Natural killer cell treated with Interleukin-12 subunit alpha and Interleukin-12 subunit beta and Interleukin-15 and Interleukin-18, amount 100 ng/mL, for 72 hours (primary cell): Measurements from ENCODE around the gene TSPAN11. TPM values are rescaled to one million over a fixed set of nuclear protein-coding genes. Genes with fewer than 3 reads are reported as not detected.

Experiments
- ATAC-seq, 2 donors: fragments of 150-1000 bp; cut with Tn5 transposase in 1 of 2; sonication (Bioruptor Pico), chemical (Tn5 transposase) in 1 of 2; 2 replicates each; pipeline ENCODE4 v1.10.0; 2021
- DNase-seq: peaks from one replicate; pipeline ENCODE4 v3.0.0; 2022; ENCODE audit warnings: low spot score
- H3K27ac Mint-ChIP-seq, 2 donors: 1 replicate in 1 of 2; 2 replicates in 1 of 2; pipeline ENCODE4 v1.8.0; 2022; ENCODE audit warnings: mixed read lengths in 2 of 2, mild to moderate bottlenecking in 1 of 2, moderate library complexity in 1 of 2
- H3K27me3 Mint-ChIP-seq, 2 donors: 1 replicate in 1 of 2; 2 replicates in 1 of 2; pipeline ENCODE4 v1.8.0; 2022; ENCODE audit warnings: mixed read lengths in 2 of 2
- H3K36me3 Mint-ChIP-seq: one replicate; pipeline ENCODE4 v1.8.0; 2022; ENCODE audit warnings: mixed read lengths
- H3K4me1 Mint-ChIP-seq, 2 donors: 1 replicate in 1 of 2; 2 replicates in 1 of 2; pipeline ENCODE4 v1.8.0; 2022; ENCODE audit warnings: low read depth in 2 of 2, mixed read lengths in 2 of 2, mild to moderate bottlenecking in 1 of 2
- H3K4me3 Mint-ChIP-seq: one replicate; pipeline ENCODE4 v1.8.0; 2022; ENCODE audit warnings: mixed read lengths
- H3K9me3 Mint-ChIP-seq: 2 replicates; pipeline ENCODE4 v1.8.0; 2022; ENCODE audit warnings: mixed read lengths
- total RNA-seq, 2 donors: library from RNA; stranded (reverse); gene quantifications; one replicate each; pipeline ENCODE4 v1.2.3, GENCODE V29; 2022

Gene TSPAN11
- total RNA-seq, 2 donors from 2014 or later = not detected

DNA sequence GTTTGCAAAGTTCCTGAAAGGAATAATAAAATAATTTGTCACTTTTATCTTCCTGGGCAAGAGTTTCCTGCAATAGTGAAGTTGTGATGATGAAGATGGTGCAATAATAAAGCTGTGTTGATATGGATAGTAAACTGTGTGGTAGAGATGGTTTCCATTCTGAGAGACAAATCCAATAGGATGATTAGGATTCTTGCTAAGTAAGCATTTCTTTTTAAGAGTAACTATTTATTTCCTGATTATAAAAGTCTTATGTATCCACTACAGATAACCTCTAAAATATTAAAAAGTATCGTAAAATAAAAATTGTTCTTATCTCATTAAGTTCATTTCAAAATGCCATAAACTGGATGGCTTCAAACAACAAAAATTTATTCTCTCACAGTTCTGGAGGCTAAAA lies 28.7 kb downstream of the TSPAN11 start:
- Mint-ChIP-seq H3K9me3 (no peaks in the 10 kb centered on the region), H3K27ac (no peak overlapping the region), H3K36me3 (no peaks in the 10 kb centered on the region), H3K4me1 (no peaks in the 10 kb centered on the region), H3K4me3 (no peak overlapping the region), H3K27me3 (peaks cover 4 to 5% of the 10 kb centered on the region in 2 donors)
- DNase-seq (no peak), ATAC-seq (no peak)

DNA sequence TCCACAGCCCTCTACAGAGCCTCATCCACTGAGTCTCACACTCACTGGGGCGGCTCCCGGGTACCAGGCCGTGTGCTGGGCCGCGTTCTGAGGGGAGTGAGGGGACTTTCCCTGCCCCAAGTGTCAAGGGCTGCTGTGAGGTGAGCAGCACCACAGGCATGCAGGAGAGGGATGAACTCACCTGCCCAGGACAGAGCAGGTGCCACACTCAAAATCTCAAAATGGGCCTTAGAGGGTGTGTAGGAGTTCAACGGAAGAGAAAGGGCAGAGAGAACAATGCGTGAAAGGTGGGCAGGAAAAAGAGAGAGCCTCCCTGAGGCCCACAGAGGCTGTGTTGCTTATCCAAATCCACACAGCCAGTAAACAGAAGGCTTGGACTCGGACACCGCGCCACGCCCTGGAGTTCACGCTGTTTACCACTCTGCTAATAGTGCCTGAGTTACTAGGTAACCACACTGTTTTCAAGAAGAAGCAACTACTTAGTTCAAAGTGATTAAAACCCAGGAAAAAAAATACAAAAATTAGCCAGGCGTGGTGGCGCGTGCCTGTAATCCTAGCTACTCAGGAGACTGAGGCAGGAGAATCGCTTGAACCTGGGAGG lies 32.7 kb downstream of the TSPAN11 start:
- H3K27me3 Mint-ChIP-seq = peaks cover 4 to 5% of the 10 kb centered on the region in 2 donors
- H3K36me3 Mint-ChIP-seq = no peaks in the 10 kb centered on the region

DNA sequence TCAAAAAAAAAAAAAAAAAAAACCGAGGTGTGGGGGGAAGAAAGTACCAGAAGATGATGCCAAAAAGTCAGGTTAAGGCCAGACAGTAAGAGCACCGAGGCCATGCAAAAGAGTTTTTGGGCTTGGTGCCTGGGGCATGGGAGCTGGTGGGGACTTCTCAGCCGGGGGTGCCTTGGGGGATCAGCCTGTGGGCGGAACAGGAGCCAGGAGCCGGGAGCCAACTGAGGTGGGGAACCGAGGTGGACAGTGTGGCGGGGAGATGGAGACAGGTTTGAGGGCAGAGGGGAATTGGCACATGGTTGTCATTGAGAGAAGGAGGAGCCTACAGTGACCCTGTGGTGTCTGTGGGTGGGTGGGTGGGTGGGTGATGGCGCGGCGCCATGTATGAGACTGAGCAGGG lies 33.2 kb downstream of the TSPAN11 start:
- DNase-seq = no peak
- no peak overlapping the region for H3K4me3 Mint-ChIP-seq
- no peaks in the 10 kb centered on the region for H3K9me3 Mint-ChIP-seq
- H3K27me3 Mint-ChIP-seq = peaks cover 4 to 5% of the 10 kb centered on the region in 2 donors
- H3K36me3 Mint-ChIP-seq = no peaks in the 10 kb centered on the region
- no peak overlapping the region for H3K27ac Mint-ChIP-seq
- no peak for ATAC-seq
- H3K4me1 Mint-ChIP-seq = no peaks in the 10 kb centered on the region

More for the DNA sequence above, 32.7 kb downstream of the TSPAN11 start:
- no peak for ATAC-seq
- no peaks in the 10 kb centered on the region for H3K9me3 Mint-ChIP-seq
- DNase-seq = no peak
- no peak overlapping the region for H3K4me3 Mint-ChIP-seq
- H3K27ac Mint-ChIP-seq = no peak overlapping the region
- no peaks in the 10 kb centered on the region for H3K4me1 Mint-ChIP-seq

GRCh38 chr12:30961030-30961429 lies 34.5 kb downstream of the TSPAN11 start:
- no peaks in the 10 kb centered on the region for H3K36me3 Mint-ChIP-seq
- H3K27me3 Mint-ChIP-seq = peaks cover 2 to 5% of the 10 kb centered on the region in 2 donors
- no peak overlapping the region for H3K27ac Mint-ChIP-seq
- no peak overlapping the region for H3K4me3 Mint-ChIP-seq
- no peak for DNase-seq
- H3K4me1 Mint-ChIP-seq = no peaks in the 10 kb centered on the region
- no peaks in the 10 kb centered on the region for H3K9me3 Mint-ChIP-seq
- ATAC-seq = no peak

GRCh38 chr12:30962047-30962446 lies 35.5 kb downstream of the TSPAN11 start:
- H3K9me3 Mint-ChIP-seq = no peaks in the 10 kb centered on the region

DNA sequence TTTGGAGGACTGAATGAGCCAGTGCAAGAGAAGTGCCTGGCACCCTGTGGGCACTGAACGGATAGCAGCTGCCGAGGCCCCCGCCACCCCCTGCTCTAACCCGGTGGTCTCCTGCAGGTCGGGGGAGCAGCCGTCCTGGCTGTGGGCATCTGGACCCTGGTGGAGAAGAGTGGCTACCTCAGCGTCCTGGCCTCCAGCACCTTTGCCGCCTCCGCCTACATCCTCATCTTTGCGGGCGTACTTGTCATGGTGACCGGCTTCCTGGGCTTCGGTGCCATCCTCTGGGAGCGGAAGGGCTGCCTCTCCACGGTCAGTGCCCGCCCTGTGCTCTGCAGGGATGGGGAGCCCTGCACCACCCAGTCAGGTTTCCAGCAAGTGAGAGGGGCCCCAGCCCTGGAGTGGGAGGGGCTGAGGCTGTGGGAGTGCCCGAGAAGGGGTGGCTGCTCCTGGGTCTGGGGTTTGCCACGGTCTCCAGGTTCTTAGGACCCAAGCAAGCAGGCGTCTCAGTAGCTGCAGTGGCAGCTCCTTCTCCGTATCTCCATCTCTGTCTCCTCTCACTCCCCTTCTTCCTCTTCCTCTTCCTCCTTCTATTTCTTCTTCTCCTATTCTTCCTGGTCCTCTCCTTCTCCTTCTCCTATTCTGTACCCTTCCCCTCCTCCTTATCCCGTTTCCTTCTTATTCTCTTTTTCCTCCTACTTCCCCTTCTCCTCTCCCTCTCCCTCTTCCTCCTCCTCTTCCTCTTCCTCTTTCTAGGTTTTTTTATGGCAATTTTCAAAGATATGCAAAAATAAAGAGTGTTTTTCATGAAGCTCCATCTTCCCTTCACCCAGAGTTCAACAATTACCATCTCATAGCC lies 37.4 kb downstream of the TSPAN11 start:
- no peaks in the 10 kb centered on the region for H3K4me1 Mint-ChIP-seq
- no peak for ATAC-seq
- no peaks in the 10 kb centered on the region for H3K9me3 Mint-ChIP-seq
- H3K4me3 Mint-ChIP-seq = no peak overlapping the region
- no peak overlapping the region for H3K27ac Mint-ChIP-seq
- H3K36me3 Mint-ChIP-seq = no peaks in the 10 kb centered on the region
- no peaks in the 10 kb centered on the region for H3K27me3 Mint-ChIP-seq
- no peak for DNase-seq

More at GRCh38 chr12:30962047-30962446, 35.5 kb downstream of the TSPAN11 start:
- no peak for DNase-seq
- Mint-ChIP-seq H3K4me3 (no peak overlapping the region), H3K36me3 (no peaks in the 10 kb centered on the region), H3K4me1 (no peaks in the 10 kb centered on the region), H3K27me3 (peaks cover 2 to 5% of the 10 kb centered on the region in 2 donors), H3K27ac (no peak overlapping the region)
- no peak for ATAC-seq

GRCh38 chr12:30964896-30965612 lies 38.5 kb downstream of the TSPAN11 start:
- ATAC-seq = no peak
- no peaks in the 10 kb centered on the region for H3K27me3 Mint-ChIP-seq
- DNase-seq = no peak
- H3K9me3 Mint-ChIP-seq = no peaks in the 10 kb centered on the region
- H3K36me3 Mint-ChIP-seq = no peaks in the 10 kb centered on the region
- no peak overlapping the region for H3K27ac Mint-ChIP-seq
- H3K4me3 Mint-ChIP-seq = no peak overlapping the region
- H3K4me1 Mint-ChIP-seq = no peaks in the 10 kb centered on the region

- Mint-ChIP-seq H3K27ac (no peak overlapping the region), H3K36me3 (no peaks in the 10 kb centered on the region), H3K27me3 (peaks cover 0 to 2% of the 10 kb centered on the region in 2 donors), H3K9me3 (no peaks in the 10 kb centered on the region), H3K4me3 (no peak overlapping the region), H3K4me1 (no peaks in the 10 kb centered on the region)
- DNase-seq (no peak), ATAC-seq (no peak)
Measured at GRCh38 chr12:30965613-30965985, 39.1 kb downstream of the TSPAN11 start.

- no peaks in the 10 kb centered on the region for H3K4me1 Mint-ChIP-seq
Measured at GRCh38 chr12:30967026-30967425, 40.5 kb downstream of the TSPAN11 start.

GRCh38 chr12:30968211-30968610 lies 41.7 kb downstream of the TSPAN11 start:
- Mint-ChIP-seq H3K4me1 (no peaks in the 10 kb centered on the region), H3K4me3 (no peak overlapping the region), H3K9me3 (no peaks in the 10 kb centered on the region), H3K36me3 (no peaks in the 10 kb centered on the region), H3K27me3 (peaks cover 0 to 5% of the 10 kb centered on the region in 2 donors), H3K27ac (no peak overlapping the region)
- DNase-seq (no peak), ATAC-seq (no peak)

More at GRCh38 chr12:30967026-30967425, 40.5 kb downstream of the TSPAN11 start:
- no peaks in the 10 kb centered on the region for H3K36me3 Mint-ChIP-seq
- no peaks in the 10 kb centered on the region for H3K9me3 Mint-ChIP-seq
- DNase-seq = no peak
- no peak overlapping the region for H3K4me3 Mint-ChIP-seq
- H3K27ac Mint-ChIP-seq = no peak overlapping the region
- no peak for ATAC-seq
- peaks cover 0 to 4% of the 10 kb centered on the region in 2 donors for H3K27me3 Mint-ChIP-seq

- DNase-seq (no peak), ATAC-seq (no peak)
- Mint-ChIP-seq H3K27me3 (peaks cover 0 to 5% of the 10 kb centered on the region in 2 donors), H3K4me3 (no peak overlapping the region), H3K9me3 (no peaks in the 10 kb centered on the region), H3K27ac (no peak overlapping the region), H3K36me3 (no peaks in the 10 kb centered on the region), H3K4me1 (no peaks in the 10 kb centered on the region)
Measured at GRCh38 chr12:30969006-30969405, 42.5 kb downstream of the TSPAN11 start.

DNA sequence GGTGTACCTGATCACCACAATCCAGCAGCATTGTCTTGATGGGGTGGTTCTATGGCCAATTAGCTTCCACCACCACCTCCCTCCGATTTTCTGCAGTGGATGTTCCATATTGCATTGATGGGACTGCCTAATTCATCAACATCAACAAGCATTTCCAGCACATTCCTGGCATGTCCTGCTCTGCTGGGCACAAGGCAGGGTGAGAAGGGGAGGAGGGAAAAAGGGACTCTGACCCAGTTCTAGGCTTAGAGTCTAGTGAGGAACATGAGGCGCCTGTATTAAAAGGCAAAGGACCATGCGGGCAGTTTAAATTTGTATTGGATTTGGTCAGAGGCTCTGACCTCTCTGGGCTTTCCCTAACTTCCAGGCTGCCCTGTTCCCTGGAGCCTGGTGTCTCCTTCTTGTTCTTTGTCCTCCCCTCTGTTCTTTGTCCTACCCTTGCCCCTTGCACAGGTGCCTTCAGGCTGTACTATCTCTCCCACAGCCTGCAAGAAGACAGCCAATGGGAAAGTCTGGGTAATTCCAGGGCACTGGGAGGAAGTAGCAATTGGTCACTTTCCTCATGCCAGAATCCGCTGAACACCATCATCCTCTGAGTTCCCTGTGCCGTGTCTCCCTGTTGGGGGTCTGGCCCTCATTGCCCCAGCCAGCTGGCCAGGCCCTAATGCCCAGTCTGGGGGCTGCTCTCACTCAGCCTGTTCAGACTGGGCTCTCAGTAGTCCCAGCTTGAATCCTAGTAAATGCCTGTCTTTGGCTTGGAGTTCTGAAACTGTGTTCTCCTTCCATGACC lies 43.3 kb downstream of the TSPAN11 start:
- H3K36me3 Mint-ChIP-seq = no peaks in the 10 kb centered on the region
- H3K9me3 Mint-ChIP-seq = no peaks in the 10 kb centered on the region
- no peak overlapping the region for H3K4me3 Mint-ChIP-seq
- no peak for ATAC-seq
- DNase-seq = no peak
- no peaks in the 10 kb centered on the region for H3K4me1 Mint-ChIP-seq
- H3K27me3 Mint-ChIP-seq = peaks cover 0 to 5% of the 10 kb centered on the region in 2 donors
- no peak overlapping the region for H3K27ac Mint-ChIP-seq

DNA sequence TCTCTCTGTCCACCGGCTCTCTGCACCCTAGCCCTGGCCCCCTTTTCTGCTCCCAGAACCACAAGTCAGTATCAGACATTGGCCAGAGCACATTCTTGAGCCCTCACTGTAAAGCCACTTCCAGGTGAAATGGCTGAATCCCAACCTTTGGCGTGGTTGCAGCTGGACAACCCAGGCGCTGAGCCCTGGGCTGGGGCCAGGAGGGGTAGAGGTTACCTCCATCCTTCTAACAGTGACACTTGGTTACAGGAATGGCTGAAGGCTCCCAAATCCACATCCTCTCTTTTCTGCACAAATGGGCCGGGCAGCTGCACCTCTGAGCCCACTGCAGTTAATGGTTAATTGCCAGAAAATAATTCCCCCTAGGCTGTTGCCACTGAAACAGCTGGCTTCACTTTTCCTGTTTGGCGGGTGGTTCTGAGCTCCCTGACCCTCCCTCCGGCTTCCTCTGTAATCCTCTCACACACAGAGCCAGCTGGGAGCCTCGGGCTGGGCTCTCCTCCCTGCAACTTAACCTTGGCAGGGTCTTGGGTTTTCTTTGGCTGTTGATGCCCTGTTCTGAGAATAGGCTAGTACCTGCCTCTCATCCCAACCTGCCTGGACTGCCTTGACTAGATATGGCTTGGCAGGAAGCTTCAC lies 44.1 kb downstream of the TSPAN11 start:
- no peak overlapping the region for H3K27ac Mint-ChIP-seq
- H3K27me3 Mint-ChIP-seq = peaks cover 0 to 5% of the 10 kb centered on the region in 2 donors
- H3K4me3 Mint-ChIP-seq = no peak overlapping the region
- ATAC-seq = no peak
- H3K9me3 Mint-ChIP-seq = no peaks in the 10 kb centered on the region
- DNase-seq = no peak
- no peaks in the 10 kb centered on the region for H3K36me3 Mint-ChIP-seq
- no peaks in the 10 kb centered on the region for H3K4me1 Mint-ChIP-seq
